ENCODE measurements around the gene GSE1.

DNA sequence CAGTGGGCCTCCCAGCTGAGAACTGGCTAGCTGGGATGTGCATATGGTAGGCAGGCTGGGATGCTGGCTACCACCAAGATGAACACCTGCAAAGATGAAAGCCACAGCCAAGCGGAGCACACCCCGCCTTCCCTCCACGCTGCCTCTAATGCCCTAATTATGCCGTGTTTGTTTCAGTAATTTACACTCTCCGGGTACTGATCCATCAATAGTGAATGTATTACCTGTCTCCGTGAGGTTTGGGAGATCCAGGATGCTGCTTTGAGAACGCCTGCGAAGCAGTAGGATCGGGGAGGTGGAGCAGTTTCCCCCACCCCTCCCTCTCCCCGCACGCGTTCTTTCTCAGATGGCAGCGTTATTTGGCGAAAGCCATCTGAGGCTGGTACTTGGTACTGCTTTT, 28.9 kb upstream of the GSE1 start:
- TF ChIP-seq, protein P1, sequence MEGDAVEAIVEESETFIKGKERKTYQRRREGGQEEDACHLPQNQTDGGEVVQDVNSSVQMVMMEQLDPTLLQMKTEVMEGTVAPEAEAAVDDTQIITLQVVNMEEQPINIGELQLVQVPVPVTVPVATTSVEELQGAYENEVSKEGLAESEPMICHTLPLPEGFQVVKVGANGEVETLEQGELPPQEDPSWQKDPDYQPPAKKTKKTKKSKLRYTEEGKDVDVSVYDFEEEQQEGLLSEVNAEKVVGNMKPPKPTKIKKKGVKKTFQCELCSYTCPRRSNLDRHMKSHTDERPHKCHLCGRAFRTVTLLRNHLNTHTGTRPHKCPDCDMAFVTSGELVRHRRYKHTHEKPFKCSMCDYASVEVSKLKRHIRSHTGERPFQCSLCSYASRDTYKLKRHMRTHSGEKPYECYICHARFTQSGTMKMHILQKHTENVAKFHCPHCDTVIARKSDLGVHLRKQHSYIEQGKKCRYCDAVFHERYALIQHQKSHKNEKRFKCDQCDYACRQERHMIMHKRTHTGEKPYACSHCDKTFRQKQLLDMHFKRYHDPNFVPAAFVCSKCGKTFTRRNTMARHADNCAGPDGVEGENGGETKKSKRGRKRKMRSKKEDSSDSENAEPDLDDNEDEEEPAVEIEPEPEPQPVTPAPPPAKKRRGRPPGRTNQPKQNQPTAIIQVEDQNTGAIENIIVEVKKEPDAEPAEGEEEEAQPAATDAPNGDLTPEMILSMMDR (IDR thresholded peaks at IDR 0.05) = no peak
- TF ChIP-seq POLR2A (IDR thresholded peaks at IDR 0.05) (no peak), EP300 (IDR thresholded peaks at IDR 0.05) (no peak)
